HG02623 (cell line): ENCODE data around the gene MYH14.

Experiments used
- ATAC-seq: cut with Tn5 transposase; IDR thresholded peaks from one replicate; pipeline ENCODE4 v1.9.1; 2021; ENCODE audit warnings: moderate library complexity; ENCODE audit not compliant: unreplicated experiment

Gene MYH14

GRCh38 chr19:50203281-50204080 is at the start of gene MYH14:
Gene MYH14, plus strand, starts transcription at chr19:50203622. Its CDS starts 6,744 bp downstream, at chr19:50210366.
- no peak for ATAC-seq

- ATAC-seq, result no peak
These were observed 48.9 kb upstream of the MYH14 start for GRCh38 chr19:50154529-50154928.

- ATAC-seq, result no peak
These were observed 47.8 kb upstream of the MYH14 start for GRCh38 chr19:50155520-50156109.

- no peak for ATAC-seq
These were observed 44.8 kb upstream of the MYH14 start for GRCh38 chr19:50158577-50158976.

- ATAC-seq, result no peak
These were observed 44.3 kb upstream of the MYH14 start for GRCh38 chr19:50159078-50159477.

- ATAC-seq, result no peak
These were observed 40.4 kb upstream of the MYH14 start, which contains the start of gene IZUMO2 for GRCh38 chr19:50162988-50163387. Gene IZUMO2, minus strand, starts transcription at chr19:50163281. Its CDS starts 87 bp downstream, at chr19:50163194.

- ATAC-seq, result no peak
These were observed 36.1 kb upstream of the MYH14 start for GRCh38 chr19:50167314-50167721.

GRCh38 chr19:50171752-50172151 is 31.7 kb upstream of the MYH14 start:
- ATAC-seq, result no peak

GRCh38 chr19:50172726-50173125 is 30.7 kb upstream of the MYH14 start:
- no peak for ATAC-seq

GRCh38 chr19:50173127-50173526 is 30.3 kb upstream of the MYH14 start:
- ATAC-seq, result no peak

- ATAC-seq, result no peak
These were observed 29.2 kb upstream of the MYH14 start for GRCh38 chr19:50174100-50174793.

GRCh38 chr19:50175924-50176323 is 27.5 kb upstream of the MYH14 start:
- ATAC-seq, result no peak

- ATAC-seq, result no peak
These were observed 26.6 kb upstream of the MYH14 start for GRCh38 chr19:50176775-50177174.

GRCh38 chr19:50178320-50178719 is 25.1 kb upstream of the MYH14 start:
- ATAC-seq, result no peak

GRCh38 chr19:50178859-50179537 is 24.4 kb upstream of the MYH14 start:
- no peak for ATAC-seq

GRCh38 chr19:50181121-50181520 is 22.3 kb upstream of the MYH14 start:
- no peak for ATAC-seq

GRCh38 chr19:50184196-50184595 is 19.2 kb upstream of the MYH14 start:
- no peak for ATAC-seq

- no peak for ATAC-seq
These were observed 15.5 kb upstream of the MYH14 start for GRCh38 chr19:50187937-50188336.

- no peak for ATAC-seq
These were observed 14.1 kb upstream of the MYH14 start for GRCh38 chr19:50189331-50189730.

- no peak for ATAC-seq
These were observed 13.0 kb upstream of the MYH14 start for GRCh38 chr19:50190439-50190891.

GRCh38 chr19:50191216-50191615 is 12.2 kb upstream of the MYH14 start:
- ATAC-seq, result no peak
